ENCODE measurements around the gene MYBPC1.

Gene MYBPC1

GRCh38 chr12:101599771-101600484 lies 5.2 kb downstream of the MYBPC1 start:
- no peak for DNase-seq

GRCh38 chr12:101604132-101604531 lies 9.4 kb downstream of the MYBPC1 start:
- DNase-seq, result no peak

GRCh38 chr12:101607894-101608293 lies 13.1 kb downstream of the MYBPC1 start:
- DNase-seq, result no peak

- DNase-seq, result no peak
Measured at GRCh38 chr12:101608301-101609133, 13.7 kb downstream of the MYBPC1 start.

GRCh38 chr12:101609198-101609597 lies 14.4 kb downstream of the MYBPC1 start:
- DNase-seq, result no peak

- no peak for DNase-seq
Measured at GRCh38 chr12:101612160-101612916, 17.6 kb downstream of the MYBPC1 start.

GRCh38 chr12:101616027-101616494 lies 21.3 kb downstream of the MYBPC1 start:
- no peak for DNase-seq

- DNase-seq, result no peak
Measured at GRCh38 chr12:101619026-101619786, 24.4 kb downstream of the MYBPC1 start.

- no peak for DNase-seq
Measured at GRCh38 chr12:101619858-101620761, 25.3 kb downstream of the MYBPC1 start.

- DNase-seq, result no peak
Measured at GRCh38 chr12:101620762-101621133, 26.0 kb downstream of the MYBPC1 start.

GRCh38 chr12:101628676-101629075 lies 33.9 kb downstream of the MYBPC1 start:
- no peak for DNase-seq

GRCh38 chr12:101634724-101635123 lies 40.0 kb downstream of the MYBPC1 start:
- no peak for DNase-seq

- no peak for DNase-seq
Measured at GRCh38 chr12:101637936-101638335, 43.2 kb downstream of the MYBPC1 start.

GRCh38 chr12:101642115-101643067 lies 47.6 kb downstream of the MYBPC1 start:
- no peak for DNase-seq

- DNase-seq, result no peak
Measured at GRCh38 chr12:101647711-101648110, 52.9 kb downstream of the MYBPC1 start.

- no peak for DNase-seq
Measured at GRCh38 chr12:101648195-101648594, 53.4 kb downstream of the MYBPC1 start.

GRCh38 chr12:101650346-101651117 lies 55.8 kb downstream of the MYBPC1 start:
- DNase-seq, result no peak

- DNase-seq, result no peak
Measured at GRCh38 chr12:101653030-101653429, 58.3 kb downstream of the MYBPC1 start.

GRCh38 chr12:101653503-101653902 lies 58.7 kb downstream of the MYBPC1 start:
- DNase-seq, result no peak

- no peak for DNase-seq
Measured at GRCh38 chr12:101654442-101654841, 59.7 kb downstream of the MYBPC1 start.

Measured in fibroblast of skin of right quadriceps (primary cell).